GM12878 (cell line): ENCODE results near the gene HECTD4. TPM values are rescaled to one million over a fixed set of nuclear protein-coding genes. Genes with fewer than 3 reads are reported as not detected.

ENCODE experiments used
- ATAC-seq: fragments of 200-7000 bp; cut with Tn5 transposase; 3 replicates; pipeline ENCODE4 v1.9.1; 2020; ENCODE audit warnings: mild to moderate bottlenecking, moderate library complexity
- BruUV-seq: library from RNA; stranded (reverse); fragments of 400-500 nt; replicated peaks from 2 replicates; lab custom pipeline; 2021; lab: Mats Ljungman, UMichigan
- CTCF ChIA-PET: fragments of 300-600 bp; sonication (Branson Sonifier 250); formaldehyde crosslinking; extraction: SDS; loops from one replicate; lab custom pipeline; 2021; ENCODE audit warnings: inconsistent platforms; lab: Yijun Ruan, JAX
- POLR2A ChIA-PET: fragments of 350-600 bp; formaldehyde crosslinking; extraction: SDS; loops from one replicate; lab custom pipeline; 2021; ENCODE audit warnings: inconsistent platforms; lab: Charles Lee
- RAD21 ChIA-PET: fragments of 300-600 bp; sonication (Branson Sonifier 250); formaldehyde crosslinking; loops from one replicate; lab custom pipeline; 2023; ENCODE audit warnings: antibody characterized with exemption; ENCODE audit not compliant: unreplicated experiment; lab: Charles Lee
- SMC1A ChIA-PET: fragments of 300-600 bp; sonication (Branson Sonifier 250); formaldehyde crosslinking; loops from one replicate; lab custom pipeline; 2023; ENCODE audit not compliant: unreplicated experiment, uncharacterized antibody; lab: Charles Lee
- DNase-seq: peaks from one replicate; pipeline ENCODE4 v3.0.0-alpha.2; 2011; ENCODE audit warnings: low read depth, low spot score
- FAIRE-seq: peaks from 3 replicates; lab custom pipeline; 2011; peaks lifted over from hg19 to GRCh38; lab: Jason Lieb, UNC
- H2AFZ ChIP-seq: 2 replicates; pipeline ENCODE4 v1.6.0; 2011; ENCODE audit warnings: low read depth, low read length, control low read depth; ENCODE audit not compliant: control insufficient read depth
- H3K27ac ChIP-seq: 2 replicates; pipeline ENCODE4 v1.5.1; 2011; ENCODE audit warnings: control low read depth; ENCODE audit not compliant: control insufficient read depth, insufficient read depth
- H3K27me3 ChIP-seq, 2 experiments: replicated peaks in 1 of 2; 2 replicates each; pipeline versions ENCODE4 v1.6.0 to v1.6.1; 2011; ENCODE audit warnings: low read length in 1 of 2; ENCODE audit not compliant: control insufficient read depth in 2 of 2, insufficient read depth in 2 of 2
- H3K36me3 ChIP-seq, 2 experiments: 2 replicates each; pipeline ENCODE4 v1.5.1; 2011; ENCODE audit warnings: low read length in 1 of 2; ENCODE audit not compliant: control insufficient read depth in 2 of 2, insufficient read depth in 2 of 2
- H3K4me1 ChIP-seq: 2 replicates; pipeline ENCODE4 v1.6.1; 2011; ENCODE audit warnings: mild to moderate bottlenecking, low read length, moderate library complexity, mixed read lengths; ENCODE audit not compliant: control insufficient read depth, insufficient read depth
- H3K4me2 ChIP-seq: 2 replicates; pipeline ENCODE4 v1.6.0; 2011; ENCODE audit warnings: control low read depth; ENCODE audit not compliant: control insufficient read depth, insufficient read depth
- H3K4me3 ChIP-seq: fragments of 200-600 bp; sonication (generic); 2 replicates; pipeline ENCODE4 v1.5.1; 2016
- H3K79me2 ChIP-seq: 2 replicates; pipeline ENCODE4 v1.6.0; 2011; ENCODE audit warnings: low read length; ENCODE audit not compliant: control insufficient read depth, insufficient read depth
- H3K9ac ChIP-seq: 2 replicates; pipeline ENCODE4 v1.8.0; 2011; ENCODE audit warnings: low read length, control low read depth, mixed read lengths; ENCODE audit not compliant: control insufficient read depth, insufficient read depth
- H3K9me3 ChIP-seq: replicated peaks from 3 replicates; pipeline ENCODE4 v1.5.1; 2011; ENCODE audit warnings: mild to moderate bottlenecking, low read length; ENCODE audit not compliant: control insufficient read depth, insufficient read depth
- H4K20me1 ChIP-seq: 2 replicates; pipeline ENCODE4 v1.6.0; 2011; ENCODE audit not compliant: control insufficient read depth, insufficient read depth
- BCL3 ChIP-seq: IDR thresholded peaks from 2 replicates; pipeline ENCODE4 v1.6.1; 2011; ENCODE audit warnings: borderline replicate concordance, low read depth, mild to moderate bottlenecking, moderate library complexity, low read length; ENCODE audit not compliant: insufficient read depth, poor library complexity, severe bottlenecking
- ESRRA ChIP-seq: IDR thresholded peaks from 2 replicates; pipeline ENCODE4 v1.6.1; 2012; ENCODE audit warnings: mild to moderate bottlenecking, low read length, improper control_type of control experiment
- HCFC1 ChIP-seq: fragments of 150-350 bp; IDR thresholded peaks from 2 replicates; pipeline ENCODE4 v1.6.1; 2014; ENCODE audit warnings: low read length
- SKIL ChIP-seq: fragments of 450-650 bp; IDR thresholded peaks from 2 replicates; pipeline ENCODE4 v1.6.1; 2017; ENCODE audit warnings: mild to moderate bottlenecking, low read depth, inconsistent platforms; ENCODE audit not compliant: poor library complexity, severe bottlenecking
- SPI1 ChIP-seq: IDR thresholded peaks from 2 replicates; pipeline ENCODE4 v1.6.1; 2011; ENCODE audit warnings: low read depth, mild to moderate bottlenecking, low read length, moderate library complexity, borderline replicate concordance; ENCODE audit not compliant: insufficient read depth
- ZNF24 ChIP-seq: fragments of 450-650 bp; IDR thresholded peaks from 2 replicates; pipeline ENCODE4 v1.6.1; 2017; ENCODE audit warnings: antibody characterized with exemption, mild to moderate bottlenecking
- ZSCAN29 ChIP-seq: fragments of 450-650 bp; IDR thresholded peaks from 2 replicates; pipeline ENCODE4 v1.6.1; 2017; ENCODE audit warnings: mild to moderate bottlenecking, moderate library complexity
- WGBS: methylation state at CpG from one replicate; pipeline ENCODE4 v1.1.6; 2016; ENCODE audit warnings: low lambda C conversion rate; ENCODE audit not compliant: insufficient replicate concordance, insufficient coverage; ENCODE audit errors: missing lambda C conversion rate; 5-methylcytosine and 5-hydroxymethylcytosine counted together
- in situ Hi-C: fragments of 300-500 bp; cut with MboI; formaldehyde crosslinking; loops from 9 replicates; pipeline ENCODE4 v1.14.3; 2018; ENCODE audit warnings: mixed read lengths
- intact Hi-C: fragments of 100-400 bp; cut with micrococcal nuclease; formaldehyde crosslinking; loops from one replicate; pipeline ENCODE4 v1.14.2; 2022; ENCODE audit not compliant: unreplicated experiment
- polyA plus RNA-seq, 11 experiments: library from polyadenylated mRNA; depleted of rRNA in 4 of 11; unstranded in 6 of 11; stranded (reverse) in 5 of 11; fragments of >200 nt; fragmentation: Nextera tagmentation in 4 of 11; fragmentation: Illumina TruSeq in 1 of 11; extraction: Ambion mirVana in 4 of 11; extraction: Trizol in 1 of 11; gene quantifications; 1 replicate in 1 of 11; 2 replicates in 10 of 11; pipeline versions ENCODE4 v1.2.1 to v1.2.3, GENCODE V29; 2011 to 2016; ENCODE audit warnings: inconsistent platforms in 2 of 11, missing spikeins in 2 of 11, low read depth in 1 of 11
- total RNA-seq, 4 experiments: library from RNA; depleted of rRNA in 3 of 4; stranded (reverse); fragments of >200 nt in 3 of 4; fragmentation: Illumina TruSeq in 1 of 4; extraction: Trizol in 1 of 4; gene quantifications; 2 replicates each; pipeline versions ENCODE4 v1.2.1 to v1.2.3, GENCODE V29; 2013 to 2021
- TF ChIP-seq, protein P1 (sequence below): fragments of 450-650 bp; IDR thresholded peaks from 2 replicates; pipeline ENCODE4 v1.6.1; 2017; ENCODE audit warnings: mild to moderate bottlenecking
- TF ChIP-seq, protein P2 (sequence below): fragments of 150-350 bp; IDR thresholded peaks from 2 replicates; pipeline ENCODE4 v1.6.1; 2014; ENCODE audit warnings: mild to moderate bottlenecking, low read depth, low read length

HECTD4 gene
- total and polyA plus RNA-seq, 10 of the 15 experiments (the other 5 are each of a cell fraction or from before 2014, with no cell fraction given): 5.8 to 43.9 (median 17.9) TPM

DNA sequence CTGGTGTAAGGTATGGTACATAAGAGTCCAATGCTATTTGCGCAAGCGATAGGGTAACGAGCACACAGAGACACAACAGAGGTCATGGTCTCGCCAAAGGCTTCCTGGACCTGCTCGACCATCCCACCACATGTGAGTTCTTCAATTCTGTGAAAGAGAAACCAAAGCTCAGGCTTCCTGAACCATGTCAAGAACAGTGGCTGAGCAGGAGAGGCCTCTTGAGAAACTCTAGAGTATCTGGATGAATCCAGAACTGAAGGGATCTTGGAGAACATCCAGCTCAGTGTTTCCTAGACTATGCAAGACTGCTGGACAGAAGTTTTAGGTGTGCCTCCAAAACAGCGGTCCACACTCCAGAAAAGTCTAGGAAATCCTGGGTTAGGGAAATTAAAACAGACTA lies 142.3 kb downstream of the HECTD4 start:
- SMC1A ChIA-PET: interaction anchor here (0.7 to 1.7 kb wide), 2 partner anchors 15 to 113 kb away, joined by 3 to 6 read pairs; no protein-coding TSS in a partner anchor
- TF ChIP-seq ZNF24 (no peak), ESRRA (no peak), ZSCAN29 (no peak), SKIL (no peak), SPI1 (no peak), BCL3 (no peak), HCFC1 (no peak)
- TF ChIP-seq, protein P1, sequence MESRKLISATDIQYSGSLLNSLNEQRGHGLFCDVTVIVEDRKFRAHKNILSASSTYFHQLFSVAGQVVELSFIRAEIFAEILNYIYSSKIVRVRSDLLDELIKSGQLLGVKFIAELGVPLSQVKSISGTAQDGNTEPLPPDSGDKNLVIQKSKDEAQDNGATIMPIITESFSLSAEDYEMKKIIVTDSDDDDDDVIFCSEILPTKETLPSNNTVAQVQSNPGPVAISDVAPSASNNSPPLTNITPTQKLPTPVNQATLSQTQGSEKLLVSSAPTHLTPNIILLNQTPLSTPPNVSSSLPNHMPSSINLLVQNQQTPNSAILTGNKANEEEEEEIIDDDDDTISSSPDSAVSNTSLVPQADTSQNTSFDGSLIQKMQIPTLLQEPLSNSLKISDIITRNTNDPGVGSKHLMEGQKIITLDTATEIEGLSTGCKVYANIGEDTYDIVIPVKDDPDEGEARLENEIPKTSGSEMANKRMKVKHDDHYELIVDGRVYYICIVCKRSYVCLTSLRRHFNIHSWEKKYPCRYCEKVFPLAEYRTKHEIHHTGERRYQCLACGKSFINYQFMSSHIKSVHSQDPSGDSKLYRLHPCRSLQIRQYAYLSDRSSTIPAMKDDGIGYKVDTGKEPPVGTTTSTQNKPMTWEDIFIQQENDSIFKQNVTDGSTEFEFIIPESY: no peak
- TF ChIP-seq, protein P2, sequence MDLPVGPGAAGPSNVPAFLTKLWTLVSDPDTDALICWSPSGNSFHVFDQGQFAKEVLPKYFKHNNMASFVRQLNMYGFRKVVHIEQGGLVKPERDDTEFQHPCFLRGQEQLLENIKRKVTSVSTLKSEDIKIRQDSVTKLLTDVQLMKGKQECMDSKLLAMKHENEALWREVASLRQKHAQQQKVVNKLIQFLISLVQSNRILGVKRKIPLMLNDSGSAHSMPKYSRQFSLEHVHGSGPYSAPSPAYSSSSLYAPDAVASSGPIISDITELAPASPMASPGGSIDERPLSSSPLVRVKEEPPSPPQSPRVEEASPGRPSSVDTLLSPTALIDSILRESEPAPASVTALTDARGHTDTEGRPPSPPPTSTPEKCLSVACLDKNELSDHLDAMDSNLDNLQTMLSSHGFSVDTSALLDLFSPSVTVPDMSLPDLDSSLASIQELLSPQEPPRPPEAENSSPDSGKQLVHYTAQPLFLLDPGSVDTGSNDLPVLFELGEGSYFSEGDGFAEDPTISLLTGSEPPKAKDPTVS: no peak
- 71% methylated on average over 6 of the region's 6 CpGs for WGBS
- Histone ChIP-seq H3K27me3 (no peaks in the 10 kb centered on the region), H3K79me2 (no peaks in the 10 kb centered on the region), H4K20me1 (no peaks in the 10 kb centered on the region), H3K27ac (0 out of 2 replicates have a peak overlapping the region, but pooled peaks have one; percentile 8), H2AFZ (no peak overlapping the region), H3K9ac (no peak overlapping the region), H3K36me3 (peaks cover 8 to 12% of the 10 kb centered on the region in 2 experiments; a peak in 3 of 4 replicates), H3K4me3 (no peak overlapping the region), H3K4me1 (peaks cover 4% of the 10 kb centered on the region; the same call in 1 of the 2 replicates), H3K4me2 (no peak overlapping the region), H3K9me3 (no peaks in the 10 kb centered on the region)
- no TSS peak for BruUV-seq
- no peak for ATAC-seq
- RAD21 ChIA-PET: no interaction called here
- in situ Hi-C loops (no loop called here), intact Hi-C loops (no loop called here)
- FAIRE-seq: peak; percentile 62
- DNase-seq: no peak
- POLR2A ChIA-PET: no interaction called here
- CTCF ChIA-PET: interaction anchor here (1.3 to 1.8 kb wide), 3 partner anchors 12 to 147 kb away, joined by 4 read pairs; no protein-coding TSS in a partner anchor
